Mucosa of stomach (tissue), 1 donor: ENCODE measurements around the gene MTX2.
A peak's percentile ranks its signal among the peaks of the same experiment; 100 is the strongest.

Source experiments
- H3K27me3 ChIP-seq: one replicate; pipeline ENCODE4 v1.7.0; 2013; ENCODE audit warnings: mild to moderate bottlenecking, low read length; ENCODE audit not compliant: control insufficient read depth, insufficient read depth
- H3K36me3 ChIP-seq: one replicate; pipeline ENCODE4 v1.7.0; 2013; ENCODE audit warnings: low read length; ENCODE audit not compliant: control insufficient read depth, insufficient read depth
- H3K4me1 ChIP-seq: one replicate; pipeline ENCODE4 v1.7.0; 2013; ENCODE audit warnings: mild to moderate bottlenecking, low read length; ENCODE audit not compliant: control insufficient read depth, insufficient read depth
- H3K4me3 ChIP-seq: one replicate; pipeline ENCODE4 v1.7.0; 2013; ENCODE audit warnings: low read length
- H3K9ac ChIP-seq: one replicate; pipeline ENCODE4 v1.7.0; 2013; ENCODE audit warnings: mild to moderate bottlenecking, low read length, moderate library complexity
- H3K9me3 ChIP-seq: one replicate; pipeline ENCODE4 v1.7.0; 2013; ENCODE audit warnings: mild to moderate bottlenecking, low read length, moderate library complexity; ENCODE audit not compliant: control insufficient read depth
- donor health status: Pancreatic carcinoma.

Gene MTX2

DNA sequence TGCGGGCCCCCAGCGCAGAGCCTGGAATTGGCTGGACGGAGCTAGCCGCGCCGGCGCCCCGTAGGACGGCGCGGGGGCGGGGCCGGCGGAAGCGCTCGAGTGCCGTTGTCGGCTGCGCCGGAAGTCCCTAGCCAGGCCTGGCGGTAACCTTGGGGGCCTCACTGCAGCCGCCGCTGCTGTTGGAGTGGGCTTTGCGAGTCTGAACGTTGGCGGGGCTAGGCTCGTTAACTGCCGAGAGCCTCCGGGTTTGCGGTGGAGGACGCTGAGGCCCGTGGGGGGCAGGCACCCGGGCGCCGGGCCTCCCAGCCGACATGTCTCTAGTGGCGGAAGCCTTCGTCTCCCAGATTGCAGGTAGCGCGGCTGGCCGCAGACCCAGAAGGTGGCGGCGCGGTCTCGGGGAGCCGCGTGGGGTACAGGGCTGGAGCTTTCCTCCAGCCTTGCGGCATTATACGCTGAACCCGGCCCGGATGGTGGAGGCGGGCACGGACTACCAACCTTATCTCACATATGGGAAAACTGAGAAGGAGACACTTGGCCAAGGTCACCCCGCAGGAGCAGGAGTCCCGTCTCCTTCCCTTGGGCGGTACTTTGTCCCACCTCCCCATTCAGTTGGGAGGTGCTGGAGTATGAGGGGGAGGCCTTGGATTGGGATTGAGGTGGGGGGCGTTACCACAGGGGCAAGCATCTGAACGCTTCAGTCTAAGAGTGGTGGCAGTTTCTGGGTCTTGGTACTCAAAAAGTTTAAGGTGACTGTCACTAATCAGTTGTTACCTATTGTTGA is at the start of gene MTX2:
MTX2 (plus strand) TSS at position 124 of the 781 bp plus-strand sequence; CDS start at position 312, 188 bp downstream.
- H3K36me3 ChIP-seq: no peaks in the 10 kb centered on the region
- H3K27me3 ChIP-seq: no peaks in the 10 kb centered on the region
- H3K4me3 ChIP-seq: peak within 1 kb of the TSS; percentile 99
- H3K9me3 ChIP-seq: no peaks in the 10 kb centered on the region
- no peaks in the 10 kb centered on the region for H3K4me1 ChIP-seq
- peak within 1 kb of the TSS; percentile 93 for H3K9ac ChIP-seq

DNA sequence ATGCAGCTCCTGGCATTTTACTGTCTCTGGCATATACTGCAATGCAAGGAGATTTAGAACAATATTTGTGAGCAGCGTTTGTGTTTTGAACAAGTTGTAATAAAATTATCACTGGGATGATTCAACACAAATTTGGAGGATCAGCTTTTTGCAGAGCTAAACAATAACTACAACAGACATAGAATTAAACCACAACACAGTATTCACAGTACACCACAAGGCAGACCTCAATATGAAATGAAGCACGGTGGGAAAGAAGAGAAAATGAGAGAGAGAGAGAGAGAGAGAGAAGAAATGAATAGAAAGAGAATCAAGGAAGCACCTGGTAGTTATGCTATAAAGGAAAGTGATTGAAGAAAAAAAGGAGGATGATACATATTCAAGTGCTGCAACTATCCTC is 41.4 kb upstream of the MTX2 start:
- Histone ChIP-seq H3K4me1 (no peaks in the 10 kb centered on the region), H3K36me3 (no peaks in the 10 kb centered on the region), H3K9ac (no peak overlapping the region), H3K9me3 (no peaks in the 10 kb centered on the region), H3K4me3 (no peak overlapping the region), H3K27me3 (no peaks in the 10 kb centered on the region)

DNA sequence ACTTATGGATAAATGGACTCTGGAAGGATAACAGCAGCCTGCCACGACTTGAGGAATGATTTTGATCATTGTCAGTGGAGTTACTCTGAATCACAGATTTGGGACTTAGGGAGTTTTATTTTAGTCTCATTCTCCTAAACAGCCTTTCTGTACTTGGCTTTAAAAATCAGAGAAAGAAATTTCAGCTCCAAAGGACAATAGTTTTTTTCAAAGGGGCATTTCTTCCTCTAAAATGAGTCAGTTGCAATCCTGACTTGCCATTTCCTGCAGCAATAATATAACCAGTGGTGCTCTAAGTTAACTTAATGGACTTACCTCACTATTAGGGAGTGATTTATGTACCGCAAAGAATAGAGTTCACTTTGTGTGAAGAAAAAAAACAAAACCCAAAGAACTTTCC is 35.1 kb upstream of the MTX2 start:
- Histone ChIP-seq H3K27me3 (no peaks in the 10 kb centered on the region), H3K36me3 (no peaks in the 10 kb centered on the region), H3K4me1 (no peaks in the 10 kb centered on the region), H3K4me3 (no peak overlapping the region), H3K9me3 (no peaks in the 10 kb centered on the region), H3K9ac (no peak overlapping the region)

DNA sequence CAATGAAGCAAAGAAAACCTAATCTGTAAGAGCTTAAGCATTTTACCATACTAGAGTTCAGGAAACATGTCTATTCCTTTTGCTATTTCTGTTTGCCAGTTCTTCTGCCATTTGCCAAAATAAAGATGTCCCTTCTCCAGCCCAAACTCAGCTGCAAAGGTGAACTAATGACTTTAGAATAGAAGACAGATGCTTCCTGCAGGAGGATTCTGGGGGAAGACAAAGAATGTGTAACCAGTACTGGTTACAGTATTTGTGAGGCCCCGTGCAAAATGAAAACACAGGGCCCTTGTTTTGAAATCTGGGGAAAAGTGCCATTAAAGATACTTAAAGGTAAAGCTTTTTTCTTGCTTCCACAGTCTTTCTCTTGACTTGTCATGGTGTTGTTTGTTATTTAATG is 34.3 kb upstream of the MTX2 start:
- Histone ChIP-seq H3K9me3 (no peaks in the 10 kb centered on the region), H3K4me1 (no peaks in the 10 kb centered on the region), H3K4me3 (no peak overlapping the region), H3K27me3 (no peaks in the 10 kb centered on the region), H3K9ac (no peak overlapping the region), H3K36me3 (no peaks in the 10 kb centered on the region)

DNA sequence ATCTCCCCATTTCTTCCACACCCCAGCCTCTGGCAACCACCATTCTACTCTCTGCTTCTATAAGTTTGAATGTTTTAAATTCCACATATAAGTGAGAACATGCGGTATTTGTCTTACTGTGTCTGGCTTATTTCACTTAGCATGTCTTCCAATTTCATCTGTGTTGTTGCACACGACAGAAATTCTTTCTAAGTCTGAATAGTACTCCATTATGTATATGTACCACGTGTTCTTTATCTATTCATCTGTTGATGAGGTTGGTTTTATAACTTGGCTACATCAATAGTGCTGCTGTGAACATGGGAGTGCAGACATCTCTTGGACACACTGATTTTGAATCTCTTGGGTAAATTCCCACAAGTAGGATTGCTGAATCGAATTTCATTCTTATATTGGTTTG is 31.8 kb upstream of the MTX2 start:
- Histone ChIP-seq H3K36me3 (no peaks in the 10 kb centered on the region), H3K9ac (no peak overlapping the region), H3K27me3 (no peaks in the 10 kb centered on the region)

DNA sequence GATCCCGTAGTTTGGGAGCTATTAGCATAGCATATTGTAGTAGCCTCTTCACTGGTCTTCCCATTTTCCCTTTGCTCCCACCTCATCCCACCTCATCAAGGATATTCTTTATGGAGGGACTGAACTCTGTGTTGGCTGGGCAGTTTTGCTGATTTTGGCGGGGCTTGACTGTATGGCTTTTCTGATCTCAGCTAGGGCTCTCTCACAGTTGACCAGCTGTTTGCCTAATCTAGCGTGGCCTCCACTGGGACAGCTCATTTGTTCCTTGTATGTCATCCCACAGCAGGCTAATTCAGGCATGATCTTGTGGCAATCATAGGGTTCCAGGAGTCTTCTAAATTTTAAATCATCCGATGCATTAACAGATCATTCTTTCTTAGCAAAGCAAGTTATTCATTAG is 30.2 kb upstream of the MTX2 start:
- no peak overlapping the region for H3K9ac ChIP-seq
- no peak overlapping the region for H3K4me3 ChIP-seq
- no peaks in the 10 kb centered on the region for H3K27me3 ChIP-seq
- no peaks in the 10 kb centered on the region for H3K9me3 ChIP-seq
- no peaks in the 10 kb centered on the region for H3K4me1 ChIP-seq
- no peaks in the 10 kb centered on the region for H3K36me3 ChIP-seq

More for the DNA sequence above, 31.8 kb upstream of the MTX2 start:
- H3K4me3 ChIP-seq: no peak overlapping the region
- H3K4me1 ChIP-seq: no peaks in the 10 kb centered on the region
- H3K9me3 ChIP-seq: no peaks in the 10 kb centered on the region

DNA sequence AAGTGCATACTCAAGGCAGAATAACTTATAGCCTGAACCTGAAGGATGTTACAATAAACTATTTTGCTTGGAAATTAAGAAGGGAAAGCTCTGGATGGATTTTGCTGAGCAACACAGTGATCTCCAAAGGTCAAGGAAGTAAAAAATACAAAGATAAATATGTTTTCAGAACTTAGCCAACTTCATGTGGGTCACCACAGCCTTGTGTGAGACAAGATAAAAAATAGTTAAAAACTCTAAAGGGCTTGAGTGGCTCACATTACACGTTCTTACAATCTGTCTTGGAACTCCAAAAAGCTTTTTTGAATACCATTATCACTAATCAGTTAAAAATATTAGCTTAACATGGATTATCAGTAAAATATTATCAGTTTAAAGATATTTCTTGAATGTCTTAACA is 28.9 kb upstream of the MTX2 start:
- no peak overlapping the region for H3K4me3 ChIP-seq
- H3K9ac ChIP-seq: no peak overlapping the region
- H3K9me3 ChIP-seq: no peaks in the 10 kb centered on the region
- no peaks in the 10 kb centered on the region for H3K4me1 ChIP-seq
- H3K36me3 ChIP-seq: no peaks in the 10 kb centered on the region
- no peaks in the 10 kb centered on the region for H3K27me3 ChIP-seq

DNA sequence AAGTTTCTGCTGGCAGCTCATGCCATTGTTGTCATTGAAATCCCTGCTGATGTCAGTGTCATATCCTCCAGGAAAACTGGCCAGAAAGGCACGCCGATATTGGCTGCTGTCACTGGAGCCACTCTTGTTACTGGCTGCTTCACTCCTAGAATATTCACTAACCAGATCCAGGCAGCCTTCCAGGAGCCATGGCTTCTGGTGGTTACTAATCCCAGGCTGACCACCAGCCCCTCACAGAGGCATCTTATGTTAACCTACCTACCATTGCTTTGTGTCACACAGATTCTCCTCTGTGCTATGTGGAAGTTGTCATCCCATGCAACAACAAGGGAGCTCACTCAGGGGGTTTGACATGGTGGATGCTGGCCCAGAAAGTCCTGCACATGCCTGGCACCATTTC is 27.0 kb upstream of the MTX2 start:
- H3K36me3 ChIP-seq: no peaks in the 10 kb centered on the region
- no peak overlapping the region for H3K9ac ChIP-seq
- no peak overlapping the region for H3K4me3 ChIP-seq
- H3K4me1 ChIP-seq: no peaks in the 10 kb centered on the region
- no peaks in the 10 kb centered on the region for H3K27me3 ChIP-seq
- no peaks in the 10 kb centered on the region for H3K9me3 ChIP-seq

DNA sequence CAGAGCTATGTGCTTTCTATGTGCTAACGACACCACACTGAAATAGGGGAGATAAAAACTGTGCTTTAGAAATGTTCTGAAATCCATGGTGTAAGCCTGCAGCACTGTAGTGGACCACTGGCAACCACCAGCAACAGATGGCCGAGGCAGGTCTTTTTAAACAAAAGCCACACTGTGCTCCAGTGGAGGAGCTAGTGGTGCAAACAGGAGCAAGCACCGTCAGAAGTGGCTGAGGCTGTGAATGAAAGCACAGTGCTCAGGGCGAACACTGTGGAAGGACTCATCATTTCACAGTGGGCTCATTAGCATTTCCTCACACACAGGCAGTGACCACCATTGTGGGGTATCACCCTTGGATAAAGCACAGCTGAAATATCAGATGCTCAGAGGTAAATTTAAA is 22.9 kb upstream of the MTX2 start:
- Histone ChIP-seq H3K9me3 (no peaks in the 10 kb centered on the region), H3K4me1 (no peaks in the 10 kb centered on the region), H3K9ac (no peak overlapping the region)

DNA sequence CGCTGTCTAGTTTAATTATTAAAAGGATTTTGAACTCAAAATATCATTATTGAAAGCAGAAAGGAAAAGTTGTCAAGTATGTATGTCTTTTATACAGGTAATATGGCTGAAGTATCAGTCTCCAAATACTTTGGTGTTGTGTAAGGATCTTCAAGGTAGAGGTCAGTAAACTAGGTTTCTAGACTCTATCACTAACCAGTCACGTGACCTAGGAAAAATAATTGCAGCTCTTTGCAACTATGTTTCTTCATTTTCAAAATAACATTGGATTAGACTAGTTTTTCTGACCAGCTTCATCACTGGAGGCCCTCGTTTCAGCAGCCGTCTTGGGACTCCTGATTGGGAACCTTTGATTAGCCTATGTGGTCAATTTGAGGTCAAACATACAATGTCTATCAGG is 21.4 kb upstream of the MTX2 start:
- no peak overlapping the region for H3K4me3 ChIP-seq
- H3K9ac ChIP-seq: no peak overlapping the region
- no peaks in the 10 kb centered on the region for H3K36me3 ChIP-seq
- H3K27me3 ChIP-seq: no peaks in the 10 kb centered on the region
- no peaks in the 10 kb centered on the region for H3K4me1 ChIP-seq
- H3K9me3 ChIP-seq: no peaks in the 10 kb centered on the region

More for the DNA sequence above, 22.9 kb upstream of the MTX2 start:
- Histone ChIP-seq H3K36me3 (no peaks in the 10 kb centered on the region), H3K4me3 (no peak overlapping the region), H3K27me3 (no peaks in the 10 kb centered on the region)

DNA sequence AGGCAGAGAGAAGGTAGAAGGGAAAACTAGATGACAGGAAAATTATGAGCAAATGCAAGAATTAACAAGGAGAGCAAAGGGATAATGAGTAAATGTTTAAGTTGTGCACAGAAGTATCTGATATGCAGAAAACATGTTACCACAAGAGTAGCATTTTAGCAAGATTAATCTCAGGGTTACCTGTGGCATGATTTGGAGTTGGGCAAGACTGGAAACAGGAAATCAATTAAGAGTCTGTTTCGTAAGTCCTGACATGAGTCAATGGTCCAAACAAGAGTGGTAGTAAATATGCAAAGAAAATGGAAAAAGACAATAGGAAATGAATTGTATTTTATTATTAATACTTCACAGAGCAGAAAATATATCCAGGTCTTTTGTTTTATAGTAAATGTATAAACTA is 17.3 kb upstream of the MTX2 start:
- H3K27me3 ChIP-seq: no peaks in the 10 kb centered on the region
- no peaks in the 10 kb centered on the region for H3K9me3 ChIP-seq
- H3K36me3 ChIP-seq: no peaks in the 10 kb centered on the region
- no peak overlapping the region for H3K4me3 ChIP-seq
- no peaks in the 10 kb centered on the region for H3K4me1 ChIP-seq
- H3K9ac ChIP-seq: no peak overlapping the region

DNA sequence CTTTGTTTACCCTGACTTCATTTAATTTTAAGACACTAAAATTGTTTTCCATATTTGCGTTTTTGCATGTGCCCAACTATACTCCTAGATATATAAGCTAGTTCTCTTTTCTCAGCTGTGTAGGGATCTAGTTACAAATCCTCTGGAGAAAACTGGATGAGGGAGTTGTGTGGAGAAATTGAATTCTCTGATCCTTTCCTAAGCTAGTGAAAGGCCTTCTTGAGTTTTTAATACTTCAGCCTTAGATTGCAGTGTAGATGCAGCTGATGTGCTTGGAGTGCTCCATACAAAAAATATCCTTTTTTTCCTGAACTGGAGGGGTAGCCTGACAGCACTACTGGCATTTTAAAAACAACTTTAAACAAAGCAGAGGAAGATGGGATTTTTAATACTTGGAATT is 8.6 kb upstream of the MTX2 start:
- Histone ChIP-seq H3K4me1 (no peaks in the 10 kb centered on the region), H3K9ac (no peak overlapping the region), H3K9me3 (no peaks in the 10 kb centered on the region), H3K4me3 (no peak overlapping the region), H3K36me3 (no peaks in the 10 kb centered on the region), H3K27me3 (no peaks in the 10 kb centered on the region)

DNA sequence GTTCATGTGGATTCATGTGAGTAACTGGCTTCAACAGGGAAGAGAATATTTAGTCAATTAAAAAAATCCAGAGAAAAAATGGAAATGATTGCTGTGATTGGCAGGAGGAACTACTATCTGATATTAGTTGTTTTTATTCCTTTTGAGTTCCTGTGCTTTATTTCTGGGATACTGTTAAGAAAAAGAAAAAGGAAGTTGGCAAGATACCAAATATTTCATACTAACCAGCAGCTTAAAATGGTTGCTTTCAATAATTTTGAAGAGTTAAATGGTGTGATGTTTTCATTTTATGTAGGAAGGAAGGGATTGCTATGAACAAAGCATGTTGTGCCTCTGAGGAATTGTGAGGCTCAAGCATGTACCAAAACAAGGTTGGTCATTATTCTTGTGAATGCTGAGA is 8.1 kb upstream of the MTX2 start:
- no peaks in the 10 kb centered on the region for H3K36me3 ChIP-seq
- no peak overlapping the region for H3K4me3 ChIP-seq
- H3K9ac ChIP-seq: no peak overlapping the region
- H3K27me3 ChIP-seq: no peaks in the 10 kb centered on the region
- no peaks in the 10 kb centered on the region for H3K4me1 ChIP-seq
- H3K9me3 ChIP-seq: no peaks in the 10 kb centered on the region
